Adipocyte (in vitro differentiated cells): ENCODE data around the gene RHOT1.

Experiments
- DNase-seq: peaks from one replicate; pipeline ENCODE4 v3.0.0-alpha.2; 2015; ENCODE audit warnings: low read depth
- H3K27me3 ChIP-seq: replicated peaks from 2 replicates; pipeline ENCODE4 v1.7.0; 2013; ENCODE audit warnings: mild to moderate bottlenecking, low read length, moderate library complexity; ENCODE audit not compliant: control insufficient read depth, insufficient read depth
- H3K36me3 ChIP-seq: 2 replicates; pipeline ENCODE4 v1.7.0; 2013; ENCODE audit warnings: low read length, mild to moderate bottlenecking, moderate library complexity; ENCODE audit not compliant: control insufficient read depth, insufficient read depth, severe bottlenecking
- H3K4me1 ChIP-seq: 2 replicates; pipeline ENCODE4 v1.7.0; 2013; ENCODE audit warnings: mild to moderate bottlenecking, low read length, moderate library complexity; ENCODE audit not compliant: control insufficient read depth, insufficient read depth
- H3K4me3 ChIP-seq: 2 replicates; pipeline ENCODE4 v1.7.0; 2013; ENCODE audit warnings: mild to moderate bottlenecking, low read length, moderate library complexity
- H3K9ac ChIP-seq: 2 replicates; pipeline ENCODE4 v1.7.0; 2013; ENCODE audit warnings: mild to moderate bottlenecking, low read length, moderate library complexity
- H3K9me3 ChIP-seq: 2 replicates; pipeline ENCODE4 v1.7.0; 2013; ENCODE audit warnings: mild to moderate bottlenecking, low read length, moderate library complexity; ENCODE audit not compliant: control insufficient read depth

The RHOT1 gene

GRCh38 chr17:32239456-32239855 lies 97.2 kb downstream of the RHOT1 start:
- Histone ChIP-seq H3K4me1 (peaks cover 22% of the 10 kb centered on the region), H3K36me3 (no peaks in the 10 kb centered on the region), H3K9ac (no peak overlapping the region), H3K9me3 (no peaks in the 10 kb centered on the region), H3K4me3 (no peak overlapping the region), H3K27me3 (no peaks in the 10 kb centered on the region)
- DNase-seq = no peak

DNA sequence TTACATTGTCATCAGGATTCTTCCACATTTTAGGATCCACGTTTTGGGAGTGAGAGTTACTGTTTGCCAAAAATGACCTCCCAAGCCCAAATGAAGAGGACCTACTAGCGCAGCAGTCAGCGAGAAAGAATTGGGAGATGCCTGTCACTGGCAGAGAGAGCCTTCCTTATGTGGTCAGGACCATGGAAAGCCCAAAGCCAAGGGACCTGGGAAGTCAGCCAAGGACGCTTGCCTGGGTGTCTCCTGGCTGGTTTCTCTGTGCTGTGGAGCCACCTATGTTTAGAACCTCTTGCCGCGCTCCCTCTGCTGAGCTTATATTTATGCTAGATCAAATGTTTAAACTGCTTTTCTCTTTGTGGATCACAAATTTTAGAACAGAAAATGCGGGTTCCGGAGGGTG lies 98.4 kb downstream of the RHOT1 start:
- no peak for DNase-seq

GRCh38 chr17:32241640-32242039 lies 99.3 kb downstream of the RHOT1 start:
- peaks cover 22% of the 10 kb centered on the region for H3K4me1 ChIP-seq
- no peak overlapping the region for H3K4me3 ChIP-seq
- no peak for DNase-seq
- H3K27me3 ChIP-seq = no peaks in the 10 kb centered on the region
- H3K9me3 ChIP-seq = no peaks in the 10 kb centered on the region
- no peaks in the 10 kb centered on the region for H3K36me3 ChIP-seq
- no peak overlapping the region for H3K9ac ChIP-seq

More for the DNA sequence above, 98.4 kb downstream of the RHOT1 start:
- no peaks in the 10 kb centered on the region for H3K9me3 ChIP-seq
- H3K9ac ChIP-seq = no peak overlapping the region
- H3K36me3 ChIP-seq = no peaks in the 10 kb centered on the region
- H3K4me1 ChIP-seq = peaks cover 22% of the 10 kb centered on the region
- H3K27me3 ChIP-seq = no peaks in the 10 kb centered on the region
- no peak overlapping the region for H3K4me3 ChIP-seq

DNA sequence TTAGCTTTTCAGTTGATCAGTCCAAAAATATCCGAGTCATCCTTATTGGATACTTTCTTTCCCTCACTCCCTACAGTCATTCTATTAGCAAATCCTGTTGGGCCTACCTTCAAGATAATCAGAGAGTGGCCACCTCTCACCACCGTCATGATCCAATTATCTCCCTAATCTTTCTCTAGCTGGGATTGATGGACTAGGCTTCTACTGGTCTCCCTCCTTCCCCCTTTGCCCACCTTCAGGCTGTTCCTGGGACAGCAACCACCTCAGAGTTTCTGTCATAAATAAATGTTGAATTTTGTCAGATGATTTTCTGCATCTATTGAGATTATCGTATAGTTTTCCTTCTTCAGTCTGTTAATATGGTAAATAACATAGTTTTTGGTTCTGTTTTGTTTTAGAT lies 107.2 kb downstream of the RHOT1 start:
- Histone ChIP-seq H3K9ac (no peak overlapping the region), H3K9me3 (no peaks in the 10 kb centered on the region), H3K27me3 (no peaks in the 10 kb centered on the region), H3K4me3 (no peak overlapping the region), H3K4me1 (no peaks in the 10 kb centered on the region), H3K36me3 (no peaks in the 10 kb centered on the region)
- DNase-seq = no peak

GRCh38 chr17:32253117-32253611 lies 110.9 kb downstream of the RHOT1 start:
- DNase-seq = peak; percentile 88
- Histone ChIP-seq H3K36me3 (no peaks in the 10 kb centered on the region), H3K9me3 (no peaks in the 10 kb centered on the region), H3K4me1 (peaks cover 17% of the 10 kb centered on the region), H3K27me3 (no peaks in the 10 kb centered on the region), H3K4me3 (no peak overlapping the region), H3K9ac (no peak overlapping the region)

DNA sequence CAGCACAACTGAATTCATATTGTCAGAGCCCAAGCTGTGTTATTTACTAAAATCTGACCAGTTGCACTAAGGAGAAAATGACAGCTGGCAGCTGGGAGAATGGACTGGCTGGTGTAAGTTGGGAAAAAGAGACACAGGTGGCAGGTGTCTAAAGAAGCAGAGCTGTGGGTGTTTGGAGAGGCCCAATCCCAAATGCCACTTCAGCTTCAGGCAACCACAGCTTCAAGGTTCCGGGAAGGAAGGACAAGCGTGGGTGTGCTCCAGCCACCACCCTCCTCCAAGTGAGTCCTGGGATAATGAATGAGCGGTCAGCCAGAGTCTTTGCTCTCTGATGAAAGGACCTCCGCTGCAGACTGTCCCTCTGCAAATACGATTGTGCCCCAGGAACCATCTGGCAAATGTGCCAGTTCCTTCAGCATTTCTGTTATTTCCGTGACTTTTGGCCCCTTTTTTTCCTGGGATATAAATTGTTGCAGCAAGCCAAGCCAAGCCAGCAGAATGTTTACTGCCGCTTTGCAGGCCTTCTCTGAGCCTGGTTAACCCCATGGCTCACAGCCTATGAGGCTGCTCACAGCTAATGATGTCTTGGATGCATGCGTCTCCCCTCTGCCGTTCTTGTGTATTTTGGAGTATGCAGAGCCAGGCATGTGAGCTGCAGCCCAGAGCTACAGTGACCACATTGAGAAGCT lies 113.9 kb downstream of the RHOT1 start:
- no peak for DNase-seq
- H3K4me3 ChIP-seq = no peak overlapping the region
- H3K36me3 ChIP-seq = no peaks in the 10 kb centered on the region
- H3K9ac ChIP-seq = no peak overlapping the region
- no peaks in the 10 kb centered on the region for H3K9me3 ChIP-seq
- H3K27me3 ChIP-seq = peaks cover 3% of the 10 kb centered on the region
- peaks cover 24% of the 10 kb centered on the region for H3K4me1 ChIP-seq

DNA sequence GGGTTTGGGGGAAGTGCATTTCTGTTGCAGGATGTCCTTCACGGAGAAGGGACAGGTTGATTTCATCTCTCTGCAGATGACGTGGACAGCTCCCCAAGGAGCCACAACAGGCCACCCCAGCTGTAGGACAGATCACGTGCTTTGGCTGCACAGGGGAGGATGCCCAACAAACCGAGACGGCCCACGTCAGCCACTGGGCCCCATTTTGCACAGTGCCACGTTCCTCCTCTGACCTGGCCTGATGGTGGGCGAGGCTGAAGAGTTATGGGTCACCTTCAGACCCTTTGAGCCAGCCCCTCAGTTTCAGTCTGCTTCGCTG lies 114.4 kb downstream of the RHOT1 start:
- no peak for DNase-seq
- peaks cover 24% of the 10 kb centered on the region for H3K4me1 ChIP-seq
- peaks cover 8% of the 10 kb centered on the region for H3K27me3 ChIP-seq
- no peaks in the 10 kb centered on the region for H3K36me3 ChIP-seq
- H3K9ac ChIP-seq = no peak overlapping the region
- H3K9me3 ChIP-seq = no peaks in the 10 kb centered on the region
- H3K4me3 ChIP-seq = no peak overlapping the region

DNA sequence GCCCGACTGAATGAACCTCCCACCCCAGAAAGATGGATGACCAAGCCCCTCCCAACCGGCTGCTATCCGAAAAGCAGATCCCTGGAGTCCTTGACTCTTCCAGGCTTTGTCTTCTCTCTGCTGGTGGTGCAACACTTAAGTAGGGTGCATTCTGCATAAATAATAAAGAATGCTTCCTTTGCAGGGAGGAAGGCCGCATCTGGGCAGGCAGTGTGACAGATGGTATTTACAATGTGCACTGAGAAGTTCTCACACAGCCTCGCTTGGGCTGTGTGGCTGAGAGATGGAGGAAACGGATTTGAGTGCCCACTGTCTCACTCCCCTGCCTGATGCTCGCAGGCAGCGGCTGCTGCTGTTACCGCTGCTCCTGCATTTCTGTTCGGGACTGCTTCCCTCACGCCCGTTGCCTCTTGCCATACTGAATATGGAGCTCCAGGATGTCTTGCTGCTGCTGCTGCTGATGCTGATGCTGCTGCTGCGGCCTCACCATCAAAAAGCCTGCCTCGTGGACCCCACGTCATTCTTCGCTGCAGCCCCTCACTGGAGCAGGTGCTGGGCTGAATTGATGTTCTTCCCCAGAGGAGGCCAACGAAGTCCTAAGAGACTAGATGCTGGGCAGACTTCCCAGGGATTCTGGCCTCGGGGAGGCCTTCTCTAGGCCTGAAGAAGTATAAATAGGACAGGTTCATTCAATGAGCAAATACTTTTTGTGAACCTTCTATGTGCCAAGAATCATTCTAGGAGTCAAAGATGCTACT lies 116.3 kb downstream of the RHOT1 start:
- peaks cover 24% of the 10 kb centered on the region for H3K4me1 ChIP-seq
- no peak overlapping the region for H3K4me3 ChIP-seq
- DNase-seq = no peak
- no peaks in the 10 kb centered on the region for H3K36me3 ChIP-seq
- no peaks in the 10 kb centered on the region for H3K9me3 ChIP-seq
- no peak overlapping the region for H3K9ac ChIP-seq
- H3K27me3 ChIP-seq = peaks cover 26% of the 10 kb centered on the region

GRCh38 chr17:32259586-32259985 lies 117.3 kb downstream of the RHOT1 start:
- Histone ChIP-seq H3K36me3 (no peaks in the 10 kb centered on the region), H3K4me3 (no peak overlapping the region), H3K4me1 (peaks cover 24% of the 10 kb centered on the region), H3K27me3 (peaks cover 36% of the 10 kb centered on the region), H3K9ac (no peak overlapping the region), H3K9me3 (no peaks in the 10 kb centered on the region)
- peak; percentile 50 for DNase-seq

GRCh38 chr17:32261417-32261736 lies 119.1 kb downstream of the RHOT1 start:
- peaks cover 40% of the 10 kb centered on the region for H3K27me3 ChIP-seq
- H3K4me1 ChIP-seq = peaks cover 17% of the 10 kb centered on the region
- no peak for DNase-seq
- no peaks in the 10 kb centered on the region for H3K9me3 ChIP-seq
- H3K36me3 ChIP-seq = no peaks in the 10 kb centered on the region
- H3K4me3 ChIP-seq = no peak overlapping the region
- H3K9ac ChIP-seq = no peak overlapping the region

DNA sequence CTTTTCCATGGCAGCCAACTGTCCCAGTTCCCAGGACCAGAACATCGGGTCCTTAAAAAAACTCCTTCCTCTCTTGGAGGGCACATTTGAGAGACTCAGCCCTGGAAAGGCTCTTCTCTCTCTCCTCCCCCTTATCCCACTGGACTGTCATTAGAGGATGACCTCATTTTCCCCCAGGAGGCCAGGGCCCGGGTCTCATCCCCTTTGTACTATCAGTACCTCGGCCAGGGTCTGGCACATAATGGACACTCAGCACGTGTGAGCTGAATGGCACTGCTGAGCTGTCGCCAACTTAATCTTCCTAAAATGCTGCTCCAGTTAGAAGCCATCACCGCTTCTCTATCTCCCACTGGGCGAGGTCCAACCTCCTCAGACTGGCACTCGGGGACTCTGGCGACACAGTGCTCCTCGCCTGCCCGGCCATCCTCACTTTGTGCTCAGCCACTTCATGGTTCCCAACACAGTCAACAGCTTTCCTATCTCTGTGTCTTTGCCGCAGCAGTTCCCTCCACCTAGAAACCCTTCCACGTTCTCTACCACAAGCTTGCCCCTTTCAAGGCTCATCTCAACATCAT lies 119.7 kb downstream of the RHOT1 start:
- no peak for DNase-seq
- Histone ChIP-seq H3K9ac (no peak overlapping the region), H3K4me3 (no peak overlapping the region), H3K9me3 (no peaks in the 10 kb centered on the region), H3K27me3 (peaks cover 46% of the 10 kb centered on the region), H3K4me1 (peaks cover 15% of the 10 kb centered on the region), H3K36me3 (no peaks in the 10 kb centered on the region)
